HPDE6-E6E7 (cell line): Measurements from ENCODE around the gene TCEANC2.
A peak's percentile ranks its signal among the peaks of the same experiment; 100 is the strongest.
"Not testable (repeated sequence)": the region's sequence is repeated elsewhere in the genome, so short reads cannot be mapped to it uniquely, and the experiment has no call there.

ENCODE experiments used
- DNase-seq: peaks from one replicate; pipeline ENCODE4 v3.0.0; 2011; ENCODE audit warnings: missing footprints; ENCODE audit errors: extremely low spot score

TCEANC2 gene

DNA sequence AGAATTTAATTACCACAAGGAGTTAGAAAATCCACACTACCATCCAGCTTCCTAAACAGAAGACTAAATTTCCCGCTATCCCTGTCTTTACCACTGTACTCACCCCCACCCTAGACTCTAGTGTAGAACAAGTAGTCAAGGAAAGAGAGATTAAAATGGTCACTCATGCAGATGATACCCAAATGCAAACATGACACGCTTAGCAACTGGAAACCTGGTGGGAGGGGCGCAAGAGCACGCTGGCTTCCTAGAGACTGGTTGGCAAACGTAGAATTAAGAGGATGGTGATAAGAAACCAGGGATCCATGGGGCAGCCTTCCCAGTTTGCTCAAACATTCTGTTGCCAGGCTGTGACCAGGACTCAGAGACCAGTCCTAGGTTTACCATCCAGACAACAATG lies 25.6 kb upstream of the TCEANC2 start:
- DNase-seq: no peak

DNA sequence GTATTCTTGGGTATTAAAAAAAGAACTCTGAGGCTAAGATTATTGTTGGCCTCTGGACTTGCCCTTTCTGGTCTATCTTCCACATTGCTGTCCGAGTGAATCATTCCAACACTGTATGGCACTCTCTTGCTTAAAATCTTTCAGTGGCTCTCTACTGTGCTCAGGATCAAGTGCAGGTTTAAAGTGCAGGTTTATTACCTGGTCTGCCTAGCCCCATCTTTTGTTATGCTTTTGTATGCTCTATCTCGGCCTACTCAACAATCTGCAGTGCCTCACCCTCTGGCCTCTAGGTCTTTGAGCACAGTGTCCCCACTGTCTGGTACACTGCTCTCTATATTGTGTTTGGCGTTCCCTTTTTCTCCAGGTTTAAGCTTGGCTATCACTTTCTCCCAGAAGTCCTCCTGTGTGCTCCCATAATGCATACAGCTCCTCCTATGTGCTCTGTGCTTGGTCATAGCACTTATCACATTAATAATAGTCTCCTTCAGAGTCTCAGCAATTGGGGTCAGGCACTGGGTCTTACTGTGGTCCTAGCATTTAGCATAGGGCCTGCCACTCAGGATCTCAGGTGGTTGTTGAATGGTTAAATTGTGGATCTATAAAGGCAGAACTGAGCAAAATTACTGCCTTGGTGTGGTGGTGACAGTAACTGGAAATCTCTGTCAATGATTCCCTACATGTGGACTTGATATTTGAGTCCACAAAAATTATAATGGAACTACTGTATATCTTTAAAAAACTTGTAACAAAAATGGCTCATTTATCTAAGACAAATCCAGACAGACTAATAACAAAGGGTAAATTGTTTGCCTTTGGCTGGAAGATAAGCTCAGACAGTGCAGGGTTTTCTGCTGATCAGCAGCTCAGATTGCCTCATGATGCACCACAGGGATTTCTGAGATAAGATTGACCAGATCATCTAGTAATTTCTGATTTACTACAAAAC lies 24.8 kb upstream of the TCEANC2 start:
- no peak for DNase-seq

DNA sequence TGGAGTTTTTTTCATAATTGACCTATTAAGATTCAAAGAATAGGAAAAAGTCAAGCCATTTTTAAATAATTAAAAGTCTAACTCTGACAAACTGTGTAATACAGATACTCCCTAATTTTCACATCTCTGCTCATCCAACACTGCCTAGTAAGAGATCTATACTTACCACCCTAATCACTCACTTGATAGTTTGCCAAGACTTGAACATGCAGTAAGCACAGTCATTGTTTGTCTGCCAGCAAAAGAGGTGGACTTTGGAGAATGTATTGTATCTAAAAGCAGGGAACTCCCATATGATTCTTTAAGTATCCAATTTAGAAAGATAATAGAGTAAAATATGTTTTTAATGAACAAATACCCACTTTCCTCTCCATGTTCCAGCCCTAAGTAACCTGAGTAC lies 15.9 kb upstream of the TCEANC2 start:
- DNase-seq: no peak

DNA sequence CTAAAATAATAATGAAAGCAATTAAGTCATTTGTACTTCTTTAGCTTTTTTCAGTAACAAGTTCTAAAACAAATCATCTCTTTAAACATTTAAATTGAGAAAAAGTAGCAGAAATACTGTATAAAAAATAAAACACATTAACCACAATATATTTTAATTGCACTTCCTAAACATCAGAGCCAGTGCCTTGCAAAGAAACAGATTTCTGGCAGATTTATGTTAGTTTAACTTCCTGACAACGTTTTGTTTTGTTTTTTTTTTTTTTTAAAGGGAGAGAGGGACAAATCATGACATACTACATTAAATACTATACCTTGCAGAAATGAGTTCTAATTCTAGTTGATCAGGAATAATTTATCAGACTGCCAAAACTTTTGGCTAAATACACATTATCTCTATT lies 11.6 kb upstream of the TCEANC2 start:
- DNase-seq: no peak

DNA sequence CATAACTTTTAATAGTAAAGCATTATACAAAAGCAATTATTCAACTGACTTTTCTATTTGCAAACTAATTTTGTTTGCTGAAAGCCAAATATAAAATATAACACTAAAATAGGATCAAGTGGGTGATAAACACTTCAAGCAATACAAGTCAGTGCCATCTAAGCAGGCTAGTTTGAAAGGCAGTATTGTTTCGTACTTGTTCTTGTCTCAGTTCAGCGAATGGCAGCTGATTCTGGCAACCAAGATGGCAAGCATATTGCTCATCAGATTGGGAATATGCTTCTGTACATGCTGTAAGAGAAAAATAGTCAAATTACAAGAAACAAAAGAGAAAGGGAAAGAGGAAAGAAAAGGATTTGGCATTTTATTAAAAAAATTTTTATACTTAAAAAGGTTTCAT lies 7.9 kb upstream of the TCEANC2 start:
- DNase-seq: no peak

DNA sequence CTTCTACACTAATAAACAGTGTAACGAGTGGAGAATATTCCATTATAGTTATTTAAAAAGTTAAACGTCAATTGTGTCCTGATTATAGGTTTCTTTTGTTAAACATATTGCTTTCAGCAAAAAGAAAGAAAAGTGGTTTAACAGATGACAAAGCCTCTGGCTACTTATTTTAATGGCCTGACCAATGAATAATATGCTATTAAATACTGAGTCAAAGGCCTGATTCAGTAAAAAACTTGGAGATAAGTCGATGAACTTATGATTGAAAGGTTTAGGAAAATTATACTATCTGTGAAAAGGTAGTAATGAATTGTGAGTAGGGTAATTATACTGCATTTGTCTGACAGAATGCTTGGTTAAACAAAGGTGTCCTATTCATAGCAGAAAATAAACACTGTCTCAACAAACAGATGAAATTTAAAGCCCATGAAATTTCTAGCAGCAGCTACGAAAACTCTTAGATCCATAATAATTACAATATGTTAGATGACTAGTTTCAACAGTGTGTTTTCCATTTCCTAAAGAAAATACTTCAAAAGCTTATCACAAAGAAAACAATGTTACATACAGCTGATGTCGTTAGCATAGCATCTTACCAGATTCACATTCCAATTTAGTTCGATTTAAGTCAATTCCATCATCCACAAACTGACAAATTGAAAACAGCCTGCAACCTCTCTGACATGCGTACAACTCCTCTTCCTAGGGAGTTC lies 6.6 kb upstream of the TCEANC2 start:
- DNase-seq: no peak

DNA sequence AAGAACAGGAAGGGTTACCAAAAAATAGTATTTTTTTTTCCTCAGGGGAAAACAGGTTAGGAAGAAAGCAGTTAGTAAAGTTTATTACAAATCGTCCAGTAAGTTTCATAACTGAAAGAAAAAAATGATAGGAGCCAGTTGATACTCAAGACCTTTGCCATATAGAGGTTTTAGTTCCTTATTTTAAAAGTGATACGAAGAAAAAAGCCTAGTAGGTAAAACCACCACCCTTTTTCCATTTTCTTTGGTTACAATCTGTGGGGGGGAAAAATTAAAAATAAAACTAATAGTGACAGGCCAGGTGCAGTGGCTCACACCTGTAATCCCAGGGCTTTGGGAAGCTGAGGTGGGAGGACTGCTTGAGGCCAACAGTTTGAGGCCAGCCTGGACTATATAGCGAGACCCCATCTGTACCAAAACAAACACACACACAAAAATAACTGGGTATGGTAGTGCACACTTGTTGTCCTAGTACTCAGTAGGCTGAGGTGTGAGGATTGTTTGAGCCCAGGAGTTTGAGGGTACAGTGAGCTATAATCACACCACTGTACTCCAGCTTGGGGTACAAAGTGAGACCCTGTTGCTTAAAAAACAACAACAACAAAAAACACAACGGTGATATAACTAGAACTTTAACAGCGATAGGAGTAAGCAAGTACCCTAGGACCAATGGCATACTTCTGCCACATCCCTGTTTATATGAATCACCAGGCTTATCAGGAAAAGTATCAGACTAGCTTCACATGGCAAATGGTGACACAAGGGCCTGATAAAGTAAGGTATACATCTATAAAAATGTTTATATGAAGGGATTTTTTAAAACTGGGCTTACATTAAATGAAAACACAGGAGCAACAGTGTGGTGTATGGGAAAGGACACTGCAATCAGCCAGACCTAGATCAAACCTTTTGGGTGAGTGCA lies 5.8 kb upstream of the TCEANC2 start:
- DNase-seq: no peak

DNA sequence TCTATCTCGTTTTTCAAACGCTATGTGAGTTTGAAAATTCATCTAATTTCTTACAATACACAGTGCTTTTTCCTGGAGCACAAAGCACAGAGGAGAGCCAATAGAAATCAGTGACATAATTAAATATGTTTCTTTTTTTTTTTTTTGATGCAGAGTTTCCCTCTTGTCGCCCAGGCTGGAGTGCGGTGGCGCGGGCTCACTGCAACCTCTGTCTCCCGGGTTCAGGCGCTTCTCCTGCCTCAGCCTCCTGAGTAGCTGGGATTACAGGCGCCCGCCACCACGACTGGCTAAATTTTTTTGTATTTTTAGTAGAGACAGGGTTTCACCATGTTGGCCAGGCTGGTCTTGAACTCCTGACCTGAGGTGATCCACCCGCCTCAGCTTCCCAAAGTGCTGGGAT lies 3.0 kb upstream of the TCEANC2 start:
- not testable (repeated sequence) for DNase-seq

DNA sequence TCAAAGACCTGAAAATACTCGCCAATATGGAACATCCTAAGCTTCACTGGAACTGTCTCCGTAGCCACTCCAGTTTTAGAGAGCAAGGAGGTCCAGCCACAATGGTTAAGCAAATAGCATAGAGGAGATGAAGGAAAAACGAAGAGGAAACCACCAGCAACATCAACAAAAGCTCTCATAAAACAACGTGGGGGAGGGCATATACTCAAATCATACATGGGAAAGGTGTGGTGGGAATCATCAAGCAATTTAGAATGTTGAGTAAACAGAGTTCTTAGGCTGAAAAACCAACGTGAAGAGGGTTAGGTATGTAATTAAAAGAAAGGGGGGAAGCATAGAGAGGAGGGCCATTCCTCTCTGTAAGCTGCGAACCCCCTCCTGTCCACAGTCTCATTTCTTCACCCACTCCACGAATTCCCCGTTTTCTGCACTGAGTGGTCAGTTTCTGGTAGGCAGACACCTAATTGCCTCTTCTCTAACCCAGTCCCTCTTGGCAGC lies 1.4 kb upstream of the TCEANC2 start:
- no peak for DNase-seq

DNA sequence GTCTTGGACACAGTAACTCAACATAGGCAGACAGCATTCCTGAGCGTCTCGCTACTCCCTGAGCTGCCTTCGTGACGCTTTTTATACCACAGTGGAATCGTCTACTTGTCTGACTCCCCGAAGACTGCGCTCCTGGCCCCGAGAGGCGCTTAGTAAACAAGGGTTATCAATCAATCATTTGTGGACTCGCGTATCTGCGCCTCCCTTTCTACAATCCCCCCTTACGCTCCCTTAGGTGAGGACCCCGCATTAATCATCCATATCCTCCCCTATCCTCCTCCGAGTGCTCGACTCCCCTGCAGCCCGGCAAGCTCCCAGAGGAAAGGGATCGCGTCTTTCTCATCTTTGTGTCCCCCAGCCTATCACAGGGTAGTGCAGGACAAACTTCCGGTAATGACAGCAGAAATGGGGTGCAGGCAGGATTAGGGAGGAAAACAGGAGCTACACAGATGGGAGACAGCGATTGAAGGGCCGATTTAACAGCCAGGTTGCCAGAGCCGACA lies 926 bp upstream of the TCEANC2 start:
- peak; percentile 33 for DNase-seq

DNA sequence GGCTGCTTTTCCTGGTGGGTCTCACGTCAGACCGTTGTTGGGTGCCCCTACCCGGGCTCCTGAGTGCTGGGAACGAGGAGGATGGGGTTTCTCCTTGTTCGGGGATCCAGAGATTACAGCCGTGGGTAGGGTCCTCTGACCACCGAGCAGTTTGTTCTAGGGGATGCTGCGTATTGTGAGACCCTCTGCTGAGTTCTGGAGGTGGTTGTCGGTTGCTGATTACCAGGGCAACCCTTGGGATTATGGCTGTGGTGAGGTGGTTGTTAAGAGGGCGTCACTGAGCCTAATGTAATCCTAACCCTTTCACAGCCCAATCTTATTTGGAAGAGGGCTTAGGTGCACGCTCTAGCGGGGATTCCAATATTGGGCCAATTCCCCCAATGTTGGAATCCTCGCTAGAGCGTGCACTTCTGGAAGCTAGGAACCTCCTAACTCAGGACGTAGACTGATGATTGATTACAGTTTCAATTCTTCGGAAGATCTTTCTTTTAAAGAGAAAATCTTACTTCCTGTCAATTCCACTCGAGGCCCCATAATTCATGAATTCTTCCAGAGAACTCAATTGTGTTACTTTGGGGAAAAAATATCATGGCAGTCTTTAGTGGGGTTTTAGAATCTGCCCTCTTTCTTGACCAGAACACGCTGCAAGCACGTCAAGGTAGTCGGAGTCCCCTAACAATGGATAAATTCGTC lies 483 bp downstream of the TCEANC2 start:
- DNase-seq: no peak

DNA sequence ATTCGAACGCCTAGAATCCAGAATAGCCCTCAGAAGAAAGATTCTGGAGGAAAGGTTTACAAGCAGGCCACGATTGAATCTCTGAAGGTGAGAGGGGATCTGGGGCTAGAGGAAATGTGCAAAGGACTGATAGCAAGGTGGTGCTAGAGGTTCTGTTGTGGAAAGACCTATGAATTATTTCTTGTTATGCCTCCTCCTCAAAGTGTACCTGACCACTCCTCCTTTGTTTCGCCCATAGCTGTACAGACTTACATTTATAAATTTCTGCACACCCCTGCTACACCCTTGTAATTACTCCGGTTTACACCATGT lies 986 bp downstream of the TCEANC2 start:
- no peak for DNase-seq

DNA sequence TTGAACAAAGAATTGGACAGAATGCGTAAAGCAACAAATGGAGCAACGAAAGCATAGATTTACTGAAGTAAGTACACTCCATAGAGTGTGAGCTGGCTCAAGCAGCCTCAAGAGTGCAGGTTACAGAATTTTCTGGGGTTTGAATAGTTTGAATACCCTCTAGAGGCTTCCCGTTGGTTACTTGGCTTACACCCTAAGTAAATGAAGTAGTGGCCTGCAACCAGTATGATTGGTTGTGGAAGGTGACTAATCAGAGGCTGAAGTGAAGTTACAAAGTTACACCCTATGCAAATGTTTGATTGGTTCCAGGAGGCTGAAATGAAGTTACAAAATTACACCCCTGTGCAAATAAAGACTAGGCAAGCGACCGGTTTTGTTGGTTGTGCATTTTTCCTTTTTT lies 10.9 kb downstream of the TCEANC2 start:
- DNase-seq: no peak

DNA sequence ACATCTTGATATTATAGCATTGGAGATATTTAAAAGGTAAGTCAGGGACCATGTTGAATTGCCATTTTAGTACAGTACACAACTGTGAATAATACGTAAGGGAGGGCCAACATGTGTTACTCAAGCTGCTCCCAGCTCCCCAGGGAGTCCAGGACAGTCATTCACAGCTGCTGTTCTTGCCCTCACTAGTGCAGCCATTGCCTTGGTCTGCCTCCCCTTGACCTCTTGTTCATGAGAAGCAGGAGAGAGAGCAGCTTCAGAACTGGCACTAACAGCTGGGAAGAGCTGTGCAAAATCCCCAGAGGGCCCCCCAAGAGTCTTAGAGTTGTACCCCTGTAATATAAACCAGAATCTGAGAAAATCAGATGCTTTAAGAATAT lies 16.4 kb downstream of the TCEANC2 start:
- DNase-seq: no peak

DNA sequence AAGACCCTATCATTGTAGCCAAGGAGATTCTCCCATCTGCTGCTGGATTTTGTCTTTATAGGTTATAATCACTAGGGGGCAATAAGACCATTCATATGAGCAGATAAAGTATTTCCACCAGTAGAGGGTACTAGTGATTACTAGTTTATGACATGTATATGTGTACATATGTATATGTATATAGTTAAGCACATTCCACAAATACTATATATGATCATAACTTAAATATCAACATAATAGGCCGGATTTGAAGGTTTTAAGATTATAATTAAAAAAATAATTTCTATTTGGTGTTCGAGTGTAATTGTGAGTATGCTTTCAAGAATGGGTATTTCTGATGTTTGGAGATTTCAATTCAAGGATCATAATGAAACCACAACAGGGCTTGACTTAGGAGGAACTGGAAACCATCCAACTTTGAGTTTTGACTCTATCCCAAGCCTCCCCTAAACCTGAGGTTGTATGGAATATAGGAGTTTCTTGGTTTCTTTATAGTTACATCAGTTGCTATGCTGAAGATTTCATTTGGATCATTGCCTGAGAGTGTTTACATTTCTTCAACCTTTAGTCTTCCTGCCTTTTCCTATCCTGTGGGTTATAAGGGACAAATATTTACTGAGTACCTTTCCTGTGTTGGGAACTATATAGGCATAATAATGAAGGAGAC lies 16.9 kb downstream of the TCEANC2 start:
- peak; percentile 54 for DNase-seq

DNA sequence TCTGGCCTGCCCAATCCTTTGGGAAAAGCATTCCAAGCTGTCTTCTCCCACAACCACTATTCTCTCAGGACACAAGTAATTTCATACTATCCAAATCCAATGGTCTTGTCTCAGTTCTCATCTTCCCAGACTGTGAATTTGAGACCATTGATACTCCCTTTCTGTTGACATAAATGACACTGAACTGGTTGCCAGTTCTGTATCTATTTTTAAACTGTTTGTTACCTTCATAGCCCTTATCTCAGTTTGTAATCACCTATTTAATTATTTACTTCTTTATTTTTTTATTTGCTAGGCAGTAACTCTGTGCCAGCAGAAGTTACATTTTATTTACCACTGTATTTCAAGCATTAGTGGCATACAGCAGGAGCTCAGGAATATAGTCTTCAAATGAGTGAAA lies 24.0 kb downstream of the TCEANC2 start:
- no peak for DNase-seq

DNA sequence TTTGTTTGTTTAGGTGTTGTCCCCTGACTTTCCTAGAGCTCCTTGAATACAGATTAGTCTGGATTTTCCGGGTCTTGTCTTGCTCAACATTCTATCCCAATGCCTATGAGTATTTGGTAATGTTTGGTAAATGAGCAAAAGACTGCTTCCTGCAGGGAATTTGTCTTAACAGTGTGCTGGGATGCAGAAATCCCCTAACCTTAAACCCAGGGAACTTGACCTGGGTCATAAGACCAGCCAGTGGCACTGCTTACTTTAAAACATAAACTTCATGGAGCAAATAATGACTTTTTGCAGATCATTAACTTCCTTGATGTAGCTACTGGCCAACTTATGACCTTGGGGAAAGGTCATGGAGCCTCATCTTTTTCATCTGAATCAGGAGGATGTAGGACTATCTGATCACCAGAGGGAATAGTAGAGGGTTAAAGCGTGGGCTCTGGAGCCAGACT lies 27.2 kb downstream of the TCEANC2 start:
- DNase-seq: no peak

DNA sequence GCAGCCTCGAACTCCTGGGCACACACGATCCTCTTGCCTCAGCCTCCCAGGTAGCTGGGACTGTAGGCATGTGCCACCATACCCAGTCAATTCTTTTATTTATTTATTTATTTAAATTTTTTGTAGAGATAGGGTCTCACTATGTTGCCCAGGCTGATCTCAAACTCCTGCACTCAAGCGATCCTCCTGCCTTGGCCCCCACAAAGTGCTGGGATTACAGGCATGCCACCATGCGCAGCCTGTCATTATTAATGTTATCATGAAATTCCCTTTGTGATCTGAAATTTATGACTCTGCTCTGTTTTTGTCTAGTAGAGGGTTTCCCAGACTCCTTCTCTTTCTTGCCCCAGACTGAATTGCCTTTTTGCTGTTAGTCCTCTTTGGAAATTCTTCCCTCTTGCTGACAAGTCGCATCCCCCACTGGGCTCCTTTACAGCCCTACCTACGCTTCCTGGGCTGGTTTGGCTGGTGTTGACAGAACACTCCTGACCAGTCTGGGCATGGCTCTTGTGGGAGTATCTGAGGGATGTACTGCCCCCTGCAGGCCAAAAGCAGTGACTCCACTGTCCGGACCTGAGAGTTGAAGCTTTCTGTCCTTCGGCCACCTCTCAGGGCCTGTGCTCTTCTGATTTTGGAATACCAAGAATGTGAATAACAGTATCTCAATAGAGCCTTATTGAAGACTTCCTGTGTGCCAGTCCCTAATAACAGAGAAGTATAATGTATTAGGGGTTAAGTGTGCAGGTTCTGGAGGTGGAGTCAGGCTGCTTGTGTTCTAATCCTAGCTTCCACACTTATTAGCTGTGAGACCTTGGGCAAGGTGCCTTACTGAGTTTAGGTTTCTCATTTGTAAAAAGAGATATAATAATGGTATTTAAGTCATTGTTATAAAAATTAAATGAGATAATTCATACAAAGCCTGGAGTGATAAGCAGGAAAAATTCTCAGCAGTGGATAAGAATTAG lies 28.2 kb downstream of the TCEANC2 start:
- peak; percentile 79 for DNase-seq

DNA sequence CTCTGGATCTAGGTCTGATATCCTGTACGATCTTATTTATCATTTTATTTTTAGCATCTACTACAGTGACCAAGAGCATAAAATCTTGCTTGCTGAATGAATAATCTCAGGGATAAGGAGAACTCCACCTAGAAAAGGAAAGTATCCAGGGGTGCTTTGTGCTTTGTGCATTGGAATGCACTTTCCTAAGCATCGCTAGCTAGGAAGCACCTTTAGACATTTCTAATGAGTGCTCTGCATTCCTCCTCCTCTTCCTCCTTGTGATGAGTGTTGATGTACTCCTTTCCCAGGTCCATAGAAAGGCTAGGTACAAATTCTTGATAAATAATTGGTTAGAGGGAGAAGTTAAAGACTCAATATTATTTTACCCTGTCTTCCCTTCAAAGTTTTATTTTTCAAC lies 31.4 kb downstream of the TCEANC2 start:
- no peak for DNase-seq
